WTC11 (cell line): ENCODE results near the gene FGFRL1.

Source experiments
- ETV6 ChIP-seq: sonication (generic); formaldehyde crosslinking; IDR thresholded peaks from 2 replicates; pipeline ENCODE4 v1.8.1; 2022; ENCODE audit warnings: mild to moderate bottlenecking, missing genetic modification reagents
- SP1 ChIP-seq: sonication (generic); formaldehyde crosslinking; conservative IDR thresholded peaks from 2 replicates; pipeline ENCODE4 v1.8.1; 2022; ENCODE audit warnings: missing genetic modification reagents
- TEAD4 ChIP-seq: sonication (generic); formaldehyde crosslinking; IDR thresholded peaks from 2 replicates; pipeline ENCODE4 v1.8.0; 2022; ENCODE audit warnings: mild to moderate bottlenecking, missing genetic modification reagents
- ZBTB21 ChIP-seq: sonication (generic); formaldehyde crosslinking; IDR thresholded peaks from 2 replicates; pipeline ENCODE4 v1.8.1; 2023; ENCODE audit warnings: mild to moderate bottlenecking, missing genetic modification reagents, borderline replicate concordance
- TF ChIP-seq, protein P1 (sequence below): sonication (generic); formaldehyde crosslinking; IDR thresholded peaks from 2 replicates; pipeline ENCODE4 v1.8.0; 2023; ENCODE audit warnings: mild to moderate bottlenecking, missing genetic modification reagents
- TF ChIP-seq, protein P2 (sequence below): fragments of 200-600 bp; IDR thresholded peaks from 2 replicates; pipeline ENCODE4 v1.8.0; 2022; ENCODE audit warnings: antibody characterized with exemption

DNA sequence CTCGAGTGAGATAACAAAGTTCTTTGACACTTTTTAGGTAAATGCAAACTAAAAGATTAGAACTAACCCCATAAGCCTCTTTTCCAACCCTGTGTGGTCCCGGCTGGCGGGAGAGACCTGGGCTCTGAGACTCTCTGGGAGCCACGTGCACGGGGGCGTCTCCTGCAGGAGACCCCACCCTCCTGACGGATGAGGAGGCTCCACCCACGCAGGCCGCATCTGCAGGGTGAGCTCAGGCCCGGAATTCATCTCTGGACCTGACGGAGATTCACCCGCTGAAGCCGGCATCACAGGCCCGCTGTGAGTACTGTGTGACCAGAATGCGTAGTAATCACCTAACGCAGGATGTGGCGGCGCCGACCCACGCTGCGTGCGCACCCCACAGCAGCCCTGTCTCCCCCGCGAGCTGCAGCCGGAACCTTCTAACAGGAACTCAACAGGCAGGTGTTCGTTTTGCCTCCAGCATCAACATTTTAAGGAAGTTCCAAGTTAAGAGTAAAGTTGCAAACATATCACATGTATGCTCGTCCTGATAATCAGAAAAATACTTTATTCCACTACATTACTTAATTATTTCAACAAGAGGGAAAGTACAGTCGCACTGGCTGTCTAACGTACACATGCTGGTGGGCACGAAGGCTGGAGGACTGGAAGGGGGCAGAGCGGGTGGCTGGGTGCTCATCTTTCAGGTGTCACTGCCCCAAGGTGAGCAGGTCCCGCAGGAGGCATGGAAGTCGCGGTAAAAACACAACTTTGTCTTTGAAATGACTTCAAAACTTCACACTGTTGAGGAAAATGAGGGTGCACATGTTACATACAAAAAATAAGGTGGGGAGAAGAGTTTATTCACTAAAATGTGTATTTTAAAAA lies 44.5 kb downstream of the FGFRL1 start:
- no peak for TF ChIP-seq SP1 (CRISPR knock-in tag)
- TF ChIP-seq, protein P1, sequence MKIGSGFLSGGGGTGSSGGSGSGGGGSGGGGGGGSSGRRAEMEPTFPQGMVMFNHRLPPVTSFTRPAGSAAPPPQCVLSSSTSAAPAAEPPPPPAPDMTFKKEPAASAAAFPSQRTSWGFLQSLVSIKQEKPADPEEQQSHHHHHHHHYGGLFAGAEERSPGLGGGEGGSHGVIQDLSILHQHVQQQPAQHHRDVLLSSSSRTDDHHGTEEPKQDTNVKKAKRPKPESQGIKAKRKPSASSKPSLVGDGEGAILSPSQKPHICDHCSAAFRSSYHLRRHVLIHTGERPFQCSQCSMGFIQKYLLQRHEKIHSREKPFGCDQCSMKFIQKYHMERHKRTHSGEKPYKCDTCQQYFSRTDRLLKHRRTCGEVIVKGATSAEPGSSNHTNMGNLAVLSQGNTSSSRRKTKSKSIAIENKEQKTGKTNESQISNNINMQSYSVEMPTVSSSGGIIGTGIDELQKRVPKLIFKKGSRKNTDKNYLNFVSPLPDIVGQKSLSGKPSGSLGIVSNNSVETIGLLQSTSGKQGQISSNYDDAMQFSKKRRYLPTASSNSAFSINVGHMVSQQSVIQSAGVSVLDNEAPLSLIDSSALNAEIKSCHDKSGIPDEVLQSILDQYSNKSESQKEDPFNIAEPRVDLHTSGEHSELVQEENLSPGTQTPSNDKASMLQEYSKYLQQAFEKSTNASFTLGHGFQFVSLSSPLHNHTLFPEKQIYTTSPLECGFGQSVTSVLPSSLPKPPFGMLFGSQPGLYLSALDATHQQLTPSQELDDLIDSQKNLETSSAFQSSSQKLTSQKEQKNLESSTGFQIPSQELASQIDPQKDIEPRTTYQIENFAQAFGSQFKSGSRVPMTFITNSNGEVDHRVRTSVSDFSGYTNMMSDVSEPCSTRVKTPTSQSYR, result no peak
- TF ChIP-seq ZBTB21 (CRISPR knock-in tag), result no peak
- TF ChIP-seq, protein P2, sequence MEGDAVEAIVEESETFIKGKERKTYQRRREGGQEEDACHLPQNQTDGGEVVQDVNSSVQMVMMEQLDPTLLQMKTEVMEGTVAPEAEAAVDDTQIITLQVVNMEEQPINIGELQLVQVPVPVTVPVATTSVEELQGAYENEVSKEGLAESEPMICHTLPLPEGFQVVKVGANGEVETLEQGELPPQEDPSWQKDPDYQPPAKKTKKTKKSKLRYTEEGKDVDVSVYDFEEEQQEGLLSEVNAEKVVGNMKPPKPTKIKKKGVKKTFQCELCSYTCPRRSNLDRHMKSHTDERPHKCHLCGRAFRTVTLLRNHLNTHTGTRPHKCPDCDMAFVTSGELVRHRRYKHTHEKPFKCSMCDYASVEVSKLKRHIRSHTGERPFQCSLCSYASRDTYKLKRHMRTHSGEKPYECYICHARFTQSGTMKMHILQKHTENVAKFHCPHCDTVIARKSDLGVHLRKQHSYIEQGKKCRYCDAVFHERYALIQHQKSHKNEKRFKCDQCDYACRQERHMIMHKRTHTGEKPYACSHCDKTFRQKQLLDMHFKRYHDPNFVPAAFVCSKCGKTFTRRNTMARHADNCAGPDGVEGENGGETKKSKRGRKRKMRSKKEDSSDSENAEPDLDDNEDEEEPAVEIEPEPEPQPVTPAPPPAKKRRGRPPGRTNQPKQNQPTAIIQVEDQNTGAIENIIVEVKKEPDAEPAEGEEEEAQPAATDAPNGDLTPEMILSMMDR, result no peak
- TF ChIP-seq ETV6 (CRISPR knock-in tag), result no peak
- no peak for TF ChIP-seq TEAD4 (CRISPR knock-in tag)
